Gastroesophageal sphincter (tissue), 4 donors: ENCODE data around the gene MEX3C. TPM values are rescaled to one million over a fixed set of nuclear protein-coding genes. Genes with fewer than 3 reads are reported as not detected.

Source experiments
- ATAC-seq: fragments of 150-250 bp; one replicate; pipeline ENCODE4 v1.9.1; 2016; ENCODE audit warnings: mild to moderate bottlenecking, moderate library complexity
- H3K27ac ChIP-seq, 4 donors: fragments of 200-600 bp; sonication (generic) in 3 of 4; 1 replicate in 3 of 4; 2 replicates in 1 of 4; pipeline ENCODE4 v1.5.1; 2016 to 2019
- H3K27me3 ChIP-seq: fragments of 200-600 bp; sonication (generic); one replicate; pipeline ENCODE4 v1.5.1; 2019
- H3K36me3 ChIP-seq, 2 donors: fragments of 200-600 bp; sonication (generic); one replicate each; pipeline ENCODE4 v1.5.1; 2019; ENCODE audit warnings: control low read depth in 1 of 2
- H3K4me1 ChIP-seq, 3 donors: fragments of 200-600 bp; sonication (generic); 1 replicate in 2 of 3; 2 replicates in 1 of 3; pipeline ENCODE4 v1.5.1; 2016 to 2019; ENCODE audit warnings: control low read depth in 2 of 3
- H3K4me3 ChIP-seq, 2 donors: fragments of 200-600 bp; sonication (generic); one replicate each; pipeline ENCODE4 v1.5.1; 2019; ENCODE audit warnings: mild to moderate bottlenecking in 1 of 2, moderate library complexity in 1 of 2
- H3K9me3 ChIP-seq, 3 donors: fragments of 200-600 bp; sonication (generic); one replicate each; pipeline ENCODE4 v1.5.1; 2017 to 2019; ENCODE audit warnings: control low read depth in 2 of 3
- EP300 ChIP-seq: sonication (generic); formaldehyde crosslinking; IDR thresholded peaks from one replicate; pipeline ENCODE4 v1.6.1; 2017; ENCODE audit warnings: antibody characterized with exemption, mild to moderate bottlenecking
- POLR2A ChIP-seq, 2 donors: fragments of 450-650 bp; IDR thresholded peaks; one replicate each; pipeline ENCODE4 v1.6.1; 2017; ENCODE audit warnings: antibody characterized with exemption in 2 of 2, mild to moderate bottlenecking in 2 of 2, moderate library complexity in 1 of 2
- POLR2AphosphoS5 ChIP-seq: sonication (generic); formaldehyde crosslinking; IDR thresholded peaks from one replicate; pipeline ENCODE4 v1.6.1; 2017; ENCODE audit warnings: antibody characterized with exemption
- WGBS, 2 donors: methylation state at CpG; one replicate each; pipeline ENCODE4 v1.1.5; 2018; ENCODE audit warnings: low coverage in 1 of 2; 5-methylcytosine and 5-hydroxymethylcytosine counted together
- total RNA-seq, 4 donors: library from RNA; depleted of rRNA; stranded (reverse); fragments of >200 nt; gene quantifications; one replicate each; pipeline ENCODE4 v1.1.0, GENCODE V29; 2016
- TF ChIP-seq, protein P1 (sequence below), 4 experiments: fragments of 200-600 bp in 2 of 4; fragments of 450-650 bp in 2 of 4; sonication (generic) in 1 of 4; IDR thresholded peaks; one replicate each; pipeline ENCODE4 v1.5.1; 2017 to 2019; ENCODE audit warnings: antibody characterized with exemption in 4 of 4, mild to moderate bottlenecking in 2 of 4, moderate library complexity in 2 of 4

The MEX3C gene
- total RNA-seq, 4 donors from 2014 or later: 24.7 to 35.2 (median 29.0) TPM

GRCh38 chr18:51195086-51195450 is 2.4 kb downstream of the MEX3C start:
- H3K9me3 ChIP-seq: no peaks in the 10 kb centered on the region
- WGBS, 2 donors: 7 to 11% methylated on average over 3 of the region's 3 CpGs
- H3K27me3 ChIP-seq: no peaks in the 10 kb centered on the region
- peak overlapping the region in 3 of 4 donors; percentile 98 to 100 (median 98) for H3K27ac ChIP-seq
- no peak for ATAC-seq
- peaks cover 0 to 61% (median 22%) of the 10 kb centered on the region in 3 donors for H3K4me1 ChIP-seq
- no peaks in the 10 kb centered on the region for H3K36me3 ChIP-seq
- peak overlapping the region; percentile 93 to 94 for H3K4me3 ChIP-seq
- TF ChIP-seq POLR2AphosphoS5: no peak
- TF ChIP-seq, protein P1, sequence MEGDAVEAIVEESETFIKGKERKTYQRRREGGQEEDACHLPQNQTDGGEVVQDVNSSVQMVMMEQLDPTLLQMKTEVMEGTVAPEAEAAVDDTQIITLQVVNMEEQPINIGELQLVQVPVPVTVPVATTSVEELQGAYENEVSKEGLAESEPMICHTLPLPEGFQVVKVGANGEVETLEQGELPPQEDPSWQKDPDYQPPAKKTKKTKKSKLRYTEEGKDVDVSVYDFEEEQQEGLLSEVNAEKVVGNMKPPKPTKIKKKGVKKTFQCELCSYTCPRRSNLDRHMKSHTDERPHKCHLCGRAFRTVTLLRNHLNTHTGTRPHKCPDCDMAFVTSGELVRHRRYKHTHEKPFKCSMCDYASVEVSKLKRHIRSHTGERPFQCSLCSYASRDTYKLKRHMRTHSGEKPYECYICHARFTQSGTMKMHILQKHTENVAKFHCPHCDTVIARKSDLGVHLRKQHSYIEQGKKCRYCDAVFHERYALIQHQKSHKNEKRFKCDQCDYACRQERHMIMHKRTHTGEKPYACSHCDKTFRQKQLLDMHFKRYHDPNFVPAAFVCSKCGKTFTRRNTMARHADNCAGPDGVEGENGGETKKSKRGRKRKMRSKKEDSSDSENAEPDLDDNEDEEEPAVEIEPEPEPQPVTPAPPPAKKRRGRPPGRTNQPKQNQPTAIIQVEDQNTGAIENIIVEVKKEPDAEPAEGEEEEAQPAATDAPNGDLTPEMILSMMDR (IDR thresholded peaks at IDR 0.05): no peak

- Histone ChIP-seq H3K4me3 (peak overlapping the region in 1 of 2 donors; percentile 93), H3K36me3 (no peaks in the 10 kb centered on the region), H3K27ac (peak overlapping the region in 3 of 4 donors; percentile 98 to 100 (median 98)), H3K4me1 (peaks cover 0 to 65% (median 22%) of the 10 kb centered on the region in 3 donors), H3K9me3 (no peaks in the 10 kb centered on the region), H3K27me3 (no peaks in the 10 kb centered on the region)
- 27 to 44% methylated on average over 3 of the region's 3 CpGs for WGBS, 2 donors
- TF ChIP-seq POLR2AphosphoS5 (no peak), EP300 (no peak)
- ATAC-seq: no peak
These were observed 2.9 kb downstream of the MEX3C start for GRCh38 chr18:51194604-51195003.

- TF ChIP-seq, protein P1 (IDR thresholded peaks at IDR 0.05): no peak
- TF ChIP-seq POLR2AphosphoS5 (no peak), POLR2A (IDR thresholded peaks at IDR 0.05) (no peak), EP300 (no peak)
- WGBS, 2 donors: 8 to 27% methylated on average over 5 of the region's 5 CpGs
- Histone ChIP-seq H3K27ac (peak overlapping the region in 3 of 4 donors; percentile 98 to 100 (median 98)), H3K36me3 (no peaks in the 10 kb centered on the region), H3K9me3 (no peaks in the 10 kb centered on the region), H3K27me3 (no peaks in the 10 kb centered on the region), H3K4me3 (no peak overlapping the region), H3K4me1 (peaks cover 0 to 65% (median 22%) of the 10 kb centered on the region in 3 donors)
- no peak for ATAC-seq
These were observed 3.7 kb downstream of the MEX3C start for GRCh38 chr18:51193621-51194287.

- ATAC-seq: no peak
- peaks cover 0 to 62% (median 22%) of the 10 kb centered on the region in 3 donors for H3K4me1 ChIP-seq
- H3K4me3 ChIP-seq: no peak overlapping the region
- H3K9me3 ChIP-seq: no peaks in the 10 kb centered on the region
- no peaks in the 10 kb centered on the region for H3K36me3 ChIP-seq
- no peaks in the 10 kb centered on the region for H3K27me3 ChIP-seq
- 50 to 60% methylated on average over 3 of the region's 3 CpGs for WGBS, 2 donors
- H3K27ac ChIP-seq: peak overlapping the region in 2 of 4 donors; percentile 11 to 15
- TF ChIP-seq, protein P1 (IDR thresholded peaks at IDR 0.05): no peak
- TF ChIP-seq EP300 (no peak), POLR2AphosphoS5 (no peak), POLR2A (IDR thresholded peaks at IDR 0.05) (no peak)
These were observed 4.8 kb downstream of the MEX3C start for GRCh38 chr18:51192696-51193095.

DNA sequence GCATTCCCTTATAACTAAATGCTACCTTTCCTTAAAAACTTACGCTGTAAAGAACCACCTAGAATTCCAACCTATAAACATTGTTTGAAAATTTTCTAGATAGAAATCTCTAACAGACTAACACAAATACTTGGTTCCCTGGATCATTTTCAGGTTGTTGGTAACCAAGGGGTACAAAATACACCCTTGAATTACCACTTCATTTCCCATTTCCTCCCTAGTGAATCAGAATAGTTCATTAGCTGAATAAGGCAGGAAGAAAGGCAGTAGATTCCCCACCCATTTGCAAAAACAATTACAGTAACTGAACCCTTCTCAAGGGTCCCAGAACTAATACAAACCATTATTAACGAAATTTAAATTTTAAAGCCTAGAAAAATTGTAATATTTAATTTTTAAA is 5.5 kb downstream of the MEX3C start:
- 78 to 85% methylated on average over 2 of the region's 2 CpGs for WGBS, 2 donors
- Histone ChIP-seq H3K27ac (peak overlapping the region in 2 of 4 donors; percentile 7 to 32), H3K4me3 (no peak overlapping the region), H3K27me3 (no peaks in the 10 kb centered on the region), H3K36me3 (no peaks in the 10 kb centered on the region), H3K9me3 (no peaks in the 10 kb centered on the region), H3K4me1 (peaks cover 0 to 68% (median 22%) of the 10 kb centered on the region in 3 donors)
- TF ChIP-seq EP300: no peak
- TF ChIP-seq POLR2AphosphoS5: no peak
- TF ChIP-seq, protein P1 (IDR thresholded peaks at IDR 0.05): no peak
- TF ChIP-seq POLR2A (IDR thresholded peaks at IDR 0.05): no peak
- no peak for ATAC-seq
